H1 (cell line): ENCODE data around the gene MBOAT2. TPM values are rescaled to one million over a fixed set of nuclear protein-coding genes. Genes with fewer than 3 reads are reported as not detected.

Experiments used
- CTCF ChIA-PET: fragments of 300-600 bp; sonication (Branson Sonifier 250); formaldehyde crosslinking; loops from one replicate; lab custom pipeline; 2021; ENCODE audit not compliant: partially characterized antibody; lab: Charles Lee
- POLR2A ChIA-PET: fragments of 300-600 bp; sonication (Branson Sonifier 250); formaldehyde crosslinking; loops from one replicate; lab custom pipeline; 2021; ENCODE audit warnings: inconsistent platforms; ENCODE audit not compliant: partially characterized antibody; lab: Charles Lee
- DNase-seq, 2 experiments: peaks; one replicate each; pipeline versions ENCODE4 v3.0.0 to v3.0.0-alpha.2; 2010 to 2022; ENCODE audit warnings: low spot score in 2 of 2, low read depth in 1 of 2, mixed read lengths in 1 of 2
- FAIRE-seq: peaks from 2 replicates; lab custom pipeline; 2011; peaks lifted over from hg19 to GRCh38; lab: Jason Lieb, UNC
- H2AFZ ChIP-seq: 2 replicates; pipeline ENCODE4 v1.8.1; 2012; ENCODE audit warnings: low read length, inconsistent platforms
- H2AK5ac ChIP-seq: 2 replicates; pipeline ENCODE4 v1.6.1; 2013; ENCODE audit warnings: low read depth, low read length
- H2BK120ac ChIP-seq: replicated peaks from 2 replicates; pipeline ENCODE3; 2013; ENCODE audit warnings: low read depth, low read length, inconsistent platforms
- H2BK12ac ChIP-seq: 2 replicates; pipeline ENCODE4 v1.6.1; 2013; ENCODE audit warnings: low read depth, low read length
- H2BK15ac ChIP-seq: 2 replicates; pipeline ENCODE4 v1.6.1; 2013; ENCODE audit warnings: low read length
- H2BK20ac ChIP-seq: 2 replicates; pipeline ENCODE4 v1.6.1; 2013; ENCODE audit warnings: low read length
- H2BK5ac ChIP-seq: 2 replicates; pipeline ENCODE4 v1.6.1; 2013; ENCODE audit warnings: low read depth, low read length
- H3K14ac ChIP-seq: 2 replicates; pipeline ENCODE4 v1.6.1; 2013; ENCODE audit warnings: inconsistent platforms; ENCODE audit not compliant: insufficient read length
- H3K18ac ChIP-seq: 2 replicates; pipeline ENCODE4 v1.6.1; 2013; ENCODE audit warnings: low read length; ENCODE audit errors: extremely low read depth
- H3K23ac ChIP-seq: 2 replicates; pipeline ENCODE4 v1.6.1; 2013; ENCODE audit warnings: inconsistent platforms; ENCODE audit not compliant: insufficient read length
- H3K23me2 ChIP-seq: 2 replicates; pipeline ENCODE4 v1.6.1; 2013; ENCODE audit warnings: low read depth, low read length
- H3K27ac ChIP-seq: 2 replicates; pipeline ENCODE4 v1.6.1; 2011; ENCODE audit warnings: low read depth, low read length, inconsistent platforms
- H3K27me3 ChIP-seq, 4 experiments: replicated peaks in 1 of 4; 1 replicate in 1 of 4; 2 replicates in 3 of 4; pipeline versions ENCODE4 v1.6.1 to v1.8.1; 2011 to 2013; ENCODE audit warnings: low read length in 3 of 4, mild to moderate bottlenecking in 3 of 4, inconsistent platforms in 2 of 4, mixed read lengths in 2 of 4, moderate library complexity in 1 of 4; ENCODE audit not compliant: control insufficient read depth in 3 of 4, insufficient read depth in 3 of 4; ENCODE audit errors: extremely low read depth in 1 of 4
- H3K36me3 ChIP-seq, 4 experiments: 2 replicates each; pipeline versions ENCODE4 v1.6.1 to v1.8.1; 2011 to 2013; ENCODE audit warnings: mild to moderate bottlenecking in 4 of 4, low read length in 3 of 4, moderate library complexity in 2 of 4, control low read depth in 1 of 4, inconsistent platforms in 1 of 4; ENCODE audit not compliant: insufficient read depth in 4 of 4, control insufficient read depth in 2 of 4
- H3K4ac ChIP-seq: replicated peaks from 2 replicates; pipeline ENCODE3; 2013; ENCODE audit warnings: low read length, low read depth, mixed read lengths, inconsistent platforms; ENCODE audit not compliant: insufficient read length
- H3K4me1 ChIP-seq, 4 experiments: replicated peaks in 1 of 4; 1 replicate in 1 of 4; 2 replicates in 3 of 4; pipeline versions ENCODE4 v1.6.1 to v1.8.1; 2011 to 2013; ENCODE audit warnings: low read length in 3 of 4, inconsistent platforms in 2 of 4, mixed read lengths in 1 of 4; ENCODE audit not compliant: insufficient read depth in 4 of 4, control insufficient read depth in 3 of 4
- H3K4me2 ChIP-seq, 2 experiments: 2 replicates each; pipeline versions ENCODE4 v1.6.1 to v1.8.1; 2011 to 2013; ENCODE audit warnings: low read depth in 2 of 2, low read length in 2 of 2, control low read depth in 1 of 2, inconsistent platforms in 1 of 2, mild to moderate bottlenecking in 1 of 2; ENCODE audit not compliant: insufficient read depth in 1 of 2
- H3K4me3 ChIP-seq, 4 experiments: fragments of 200-600, 300-600 bp in 1 of 4; sonication (generic), shearing (Covaris generic), sonication (Bioruptor Twin) in 1 of 4; 2 replicates each; pipeline versions ENCODE4 v1.5.1 to v1.8.1; 2011 to 2016; ENCODE audit warnings: low read length in 4 of 4, low read depth in 3 of 4, control low read depth in 2 of 4, inconsistent platforms in 2 of 4, mild to moderate bottlenecking in 2 of 4, mixed read lengths in 1 of 4, moderate library complexity in 1 of 4; ENCODE audit not compliant: insufficient read depth in 2 of 4; ENCODE audit errors: extremely low read depth in 1 of 4
- H3K56ac ChIP-seq: replicated peaks from 2 replicates; pipeline ENCODE3; 2013; ENCODE audit warnings: low read depth, mild to moderate bottlenecking, mixed read lengths, low read length, inconsistent platforms; ENCODE audit not compliant: insufficient read length
- H3K79me1 ChIP-seq: 2 replicates; pipeline ENCODE4 v1.6.1; 2013; ENCODE audit warnings: low read depth, low read length, control low read depth
- H3K79me2 ChIP-seq, 2 experiments: 2 replicates each; pipeline versions ENCODE4 v1.6.1 to v1.8.1; 2012 to 2013; ENCODE audit warnings: low read length in 2 of 2, mild to moderate bottlenecking in 2 of 2, inconsistent platforms in 1 of 2; ENCODE audit not compliant: insufficient read depth in 2 of 2, control insufficient read depth in 1 of 2
- H3K9ac ChIP-seq, 4 experiments: replicated peaks in 1 of 4; 1 replicate in 1 of 4; 2 replicates in 3 of 4; pipeline versions ENCODE4 v1.6.1 to v1.8.1; 2011 to 2013; ENCODE audit warnings: low read depth in 3 of 4, low read length in 3 of 4, control low read depth in 2 of 4, mild to moderate bottlenecking in 2 of 4, moderate library complexity in 2 of 4, inconsistent platforms in 1 of 4; ENCODE audit errors: extremely low read depth in 1 of 4
- H3K9me3 ChIP-seq, 2 experiments: 2 replicates each; pipeline versions ENCODE4 v1.6.1 to v1.8.1; 2012 to 2013; ENCODE audit warnings: mild to moderate bottlenecking in 2 of 2, moderate library complexity in 2 of 2, control low read depth in 1 of 2, inconsistent platforms in 1 of 2, low read depth in 1 of 2, low read length in 1 of 2, mixed read lengths in 1 of 2; ENCODE audit not compliant: insufficient read depth in 2 of 2
- H4K20me1 ChIP-seq, 2 experiments: replicated peaks in 1 of 2; 2 replicates each; pipeline versions ENCODE3 to v1.8.1; 2011 to 2013; ENCODE audit warnings: inconsistent platforms in 2 of 2, low read length in 2 of 2, mild to moderate bottlenecking in 1 of 2; ENCODE audit not compliant: insufficient read depth in 2 of 2, control insufficient read depth in 1 of 2
- H4K5ac ChIP-seq: 2 replicates; pipeline ENCODE4 v1.6.1; 2013; ENCODE audit warnings: low read length, low read depth, mixed read lengths, inconsistent platforms; ENCODE audit not compliant: insufficient read length
- H4K8ac ChIP-seq: 2 replicates; pipeline ENCODE4 v1.8.0; 2013; ENCODE audit warnings: mild to moderate bottlenecking, moderate library complexity, low read length, inconsistent platforms; ENCODE audit not compliant: insufficient read depth; ENCODE audit errors: extremely low read depth
- H4K91ac ChIP-seq: replicated peaks from 2 replicates; pipeline ENCODE3; 2013; ENCODE audit warnings: low read length, mixed read lengths, inconsistent platforms; ENCODE audit not compliant: insufficient read length
- BCL11A ChIP-seq, 2 experiments: IDR thresholded peaks; one replicate each; pipeline ENCODE4 v1.6.1; 2011; ENCODE audit warnings: low read depth in 2 of 2, low read length in 2 of 2, mild to moderate bottlenecking in 2 of 2
- CBX8 ChIP-seq: fragments of 300-800, 300-1000 bp; sonication (generic); IDR thresholded peaks from 2 replicates; pipeline ENCODE4 v1.7.1; 2016; ENCODE audit warnings: low read depth, low read length, borderline replicate concordance
- CHD2 ChIP-seq: IDR thresholded peaks from 2 replicates; pipeline ENCODE4 v1.6.1; 2012; ENCODE audit warnings: low read length, improper control_type of control experiment
- GABPA ChIP-seq: IDR thresholded peaks from 2 replicates; pipeline ENCODE4 v1.6.1; 2011; ENCODE audit warnings: mild to moderate bottlenecking, low read length, moderate library complexity, borderline replicate concordance; ENCODE audit not compliant: insufficient read depth
- GTF2F1 ChIP-seq: IDR thresholded peaks from 2 replicates; pipeline ENCODE4 v1.6.1; 2012; ENCODE audit warnings: low read depth, low read length, improper control_type of control experiment, borderline replicate concordance
- KDM1A ChIP-seq: fragments of 200-600, 300-600 bp; sonication (generic); IDR thresholded peaks from 2 replicates; pipeline ENCODE4 v1.7.1; 2016; ENCODE audit warnings: mild to moderate bottlenecking, low read length, borderline replicate concordance
- RBBP5 ChIP-seq: IDR thresholded peaks from 2 replicates; pipeline ENCODE4 v1.7.1; 2012; ENCODE audit warnings: low read depth, mild to moderate bottlenecking, inconsistent platforms, low read length, moderate library complexity, borderline replicate concordance
- SRF ChIP-seq: IDR thresholded peaks from 2 replicates; pipeline ENCODE4 v1.6.1; 2011; ENCODE audit warnings: mild to moderate bottlenecking, low read depth, low read length, moderate library complexity
- TAF7 ChIP-seq: optimal IDR thresholded peaks from 2 replicates; pipeline ENCODE3; 2011; ENCODE audit warnings: low read depth, mild to moderate bottlenecking, inconsistent platforms, low read length, moderate library complexity, borderline replicate concordance
- TCF12 ChIP-seq: IDR thresholded peaks from 2 replicates; pipeline ENCODE4 v1.6.1; 2011; ENCODE audit warnings: low read depth, mild to moderate bottlenecking, low read length
- TEAD4 ChIP-seq: IDR thresholded peaks from 2 replicates; pipeline ENCODE4 v1.6.1; 2012; ENCODE audit warnings: low read depth, low read length, inconsistent platforms, mixed read lengths
- WGBS, 2 experiments: shearing (Covaris generic) in 1 of 2; methylation state at CpG; one replicate each; pipeline versions ENCODE4 v1.1.6 to v1.1.7; 2013 to 2015; ENCODE audit warnings: low lambda C conversion rate in 2 of 2, mixed read lengths in 2 of 2, inconsistent platforms in 1 of 2, low coverage in 1 of 2, missing lambda C conversion rate in 1 of 2; ENCODE audit not compliant: insufficient replicate concordance in 2 of 2, insufficient coverage in 1 of 2, insufficient read length in 1 of 2; ENCODE audit errors: extremely low coverage in 1 of 2, missing lambda C conversion rate in 1 of 2; 5-methylcytosine and 5-hydroxymethylcytosine counted together
- polyA plus RNA-seq, 7 experiments: library from polyadenylated mRNA; depleted of rRNA in 3 of 7; stranded (reverse) in 5 of 7; unstranded in 2 of 7; fragments of >200 nt in 5 of 7; fragments of 200-250 nt in 2 of 7; gene quantifications; 1 replicate in 5 of 7; 2 replicates in 1 of 7; 4 replicates in 1 of 7; pipeline versions ENCODE4 v1.2.1 to v1.2.3, GENCODE V29; 2011 to 2013; ENCODE audit warnings: missing spikeins in 2 of 7, mixed read lengths in 2 of 7
- total RNA-seq: library from RNA; stranded (reverse); fragmentation: NEBNext Ultra II Directional; extraction: Animal tissue kit (Norgen Biotek cat#: 25700); gene quantifications from 2 replicates; pipeline ENCODE4 v1.2.1, GENCODE V29; 2021
- TF ChIP-seq, protein P1 (sequence below): IDR thresholded peaks from 2 replicates; pipeline ENCODE4 v1.6.1; 2012; ENCODE audit warnings: inconsistent platforms
- TF ChIP-seq, protein P2 (sequence below): IDR thresholded peaks from 2 replicates; pipeline ENCODE4 v1.6.1; 2012; ENCODE audit warnings: inconsistent platforms

Gene MBOAT2
- total and polyA plus RNA-seq, 2 of the 8 experiments (the other 6 are each of a cell fraction or from before 2014, with no cell fraction given) = 11.2 to 23.4 TPM

DNA sequence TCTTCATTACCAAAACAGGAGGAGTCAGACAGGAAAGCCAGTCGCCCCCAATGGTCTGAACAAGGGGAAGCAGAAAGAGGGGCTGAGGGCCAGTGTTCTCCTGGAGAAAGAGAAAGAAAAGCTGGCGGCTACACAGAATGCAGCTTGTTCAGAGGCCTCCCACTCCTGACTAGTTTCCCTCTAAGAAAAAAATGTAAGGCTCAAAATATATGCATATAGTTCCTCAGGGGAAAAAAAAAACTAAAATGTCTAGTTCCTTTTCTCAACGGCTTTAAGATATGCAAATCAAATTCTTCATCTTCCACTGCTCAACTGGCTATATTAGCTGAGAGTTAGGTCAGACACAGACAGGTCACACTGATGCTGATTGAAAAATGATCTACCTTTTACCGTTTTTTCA is 18.6 kb downstream of the MBOAT2 start:
- no peak for FAIRE-seq
- Histone ChIP-seq H2BK5ac (no peak overlapping the region), H2BK12ac (no peak overlapping the region), H2BK15ac (no peak overlapping the region), H3K23ac (no peak overlapping the region), H4K91ac (no peak overlapping the region), H2BK20ac (no peak overlapping the region), H4K20me1 (peaks cover 0 to 2% of the 10 kb centered on the region in 2 experiments), H2BK120ac (no peak overlapping the region), H3K23me2 (no peaks in the 10 kb centered on the region), H4K5ac (no peak overlapping the region), H3K27me3 (no peaks in the 10 kb centered on the region), H2AFZ (no peak overlapping the region), H3K14ac (no peak overlapping the region), H3K79me2 (peaks cover 0 to 46% of the 10 kb centered on the region in 2 experiments; a peak in 1 of 4 replicates), H3K36me3 (no peaks in the 10 kb centered on the region), H3K4me2 (no peak overlapping the region)
- POLR2A ChIA-PET = interaction anchor here (1.1 to 1.3 kb wide), 2 partner anchors 9 to 19 kb away, joined by 4 read pairs; partner anchors contain the start of gene MBOAT2
- TF ChIP-seq CHD2 (no peak), TAF7 (no peak), BCL11A (IDR thresholded peaks at IDR 0.05; ENCODE audit: low read depth in 2 of 2, low read length in 2 of 2) (no peak), RBBP5 (no peak), GABPA (no peak), CBX8 (no peak), KDM1A (no peak), SRF (no peak), GTF2F1 (no peak), TEAD4 (no peak), TCF12 (no peak)
- TF ChIP-seq, protein P1, sequence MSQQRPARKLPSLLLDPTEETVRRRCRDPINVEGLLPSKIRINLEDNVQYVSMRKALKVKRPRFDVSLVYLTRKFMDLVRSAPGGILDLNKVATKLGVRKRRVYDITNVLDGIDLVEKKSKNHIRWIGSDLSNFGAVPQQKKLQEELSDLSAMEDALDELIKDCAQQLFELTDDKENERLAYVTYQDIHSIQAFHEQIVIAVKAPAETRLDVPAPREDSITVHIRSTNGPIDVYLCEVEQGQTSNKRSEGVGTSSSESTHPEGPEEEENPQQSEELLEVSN = no peak
- TF ChIP-seq, protein P2, sequence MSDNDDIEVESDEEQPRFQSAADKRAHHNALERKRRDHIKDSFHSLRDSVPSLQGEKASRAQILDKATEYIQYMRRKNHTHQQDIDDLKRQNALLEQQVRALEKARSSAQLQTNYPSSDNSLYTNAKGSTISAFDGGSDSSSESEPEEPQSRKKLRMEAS = no peak
- TF ChIP-seq, all 59 proteins: peak for 0
- 74% methylated on average over 4 of the region's 4 CpGs; no CpG with 5 or more reads in 1 of the 2 experiments for WGBS, 2 experiments
- Histone ChIP-seq H3K9ac (no peak overlapping the region), H3K4ac (no peak overlapping the region), H4K8ac (no peak overlapping the region), H3K18ac (no peak overlapping the region), H3K4me1 (peaks cover 0 to 4% (median 1%) of the 10 kb centered on the region in 4 experiments; a peak in 1 of 7 replicates), H3K9me3 (no peaks in the 10 kb centered on the region), H2AK5ac (no peak overlapping the region), H3K4me3 (no peak overlapping the region), H3K56ac (no peak overlapping the region), H3K27ac (no peak overlapping the region), H3K79me1 (peaks cover 3% of the 10 kb centered on the region; the same call in 1 of the 2 replicates)
- CTCF ChIA-PET = interaction anchor here (0.6 to 5.7 kb wide), 9 partner anchors 8 to 420 kb away, joined by 3 to 37 read pairs (median 5); no protein-coding TSS in a partner anchor
- DNase-seq = no peak
